Panc1 (cell line): ENCODE data around the gene BICD1.

Source experiments
- CTCF ChIP-seq: fragments of 450-650 bp; IDR thresholded peaks from 2 replicates; pipeline ENCODE4 v1.5.1; 2017; ENCODE audit warnings: mild to moderate bottlenecking
- POLR2AphosphoS5 ChIP-seq: IDR thresholded peaks from 2 replicates; pipeline ENCODE4 v1.6.1; 2012; ENCODE audit warnings: mild to moderate bottlenecking, low read depth, low read length, moderate library complexity

- TF ChIP-seq CTCF = no peak
- TF ChIP-seq POLR2AphosphoS5 = no peak
Measured at GRCh38 chr12:32171211-32171610, 64.6 kb downstream of the BICD1 start.
